GM20431 (cell line): ENCODE results near the gene PPP2R2C.

Experiments
- in situ Hi-C: fragments of 300-500 bp; cut with MseI, MboI; formaldehyde crosslinking; loops from one replicate; pipeline ENCODE4 v1.15.0; 2020; ENCODE audit warnings: low sequenced_read_pairs; ENCODE audit not compliant: unreplicated experiment

PPP2R2C gene

DNA sequence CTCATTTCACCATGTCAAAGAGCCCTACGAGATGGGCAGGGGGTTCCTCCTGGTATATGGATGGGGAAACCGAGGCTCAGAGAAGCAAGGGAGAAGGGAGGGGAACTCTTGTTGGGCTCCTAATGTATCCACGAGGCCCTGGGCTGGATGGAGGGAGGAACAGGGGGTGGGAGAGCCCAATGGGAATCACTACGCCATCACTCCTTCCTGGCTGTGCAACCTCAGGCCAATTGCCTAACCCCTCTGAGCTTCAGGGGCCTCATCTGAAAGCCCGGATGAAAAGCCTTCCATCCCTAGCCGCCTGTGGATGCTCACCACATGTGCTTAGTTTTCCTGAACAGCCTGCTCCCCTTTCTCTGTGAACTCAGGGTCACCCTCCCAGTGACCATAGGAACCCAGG is 57.8 kb downstream of the PPP2R2C start:
- in situ Hi-C loops = no loop called here

- in situ Hi-C loops = no loop called here
Measured at GRCh38 chr4:6410664-6411063, 61.8 kb downstream of the PPP2R2C start.

DNA sequence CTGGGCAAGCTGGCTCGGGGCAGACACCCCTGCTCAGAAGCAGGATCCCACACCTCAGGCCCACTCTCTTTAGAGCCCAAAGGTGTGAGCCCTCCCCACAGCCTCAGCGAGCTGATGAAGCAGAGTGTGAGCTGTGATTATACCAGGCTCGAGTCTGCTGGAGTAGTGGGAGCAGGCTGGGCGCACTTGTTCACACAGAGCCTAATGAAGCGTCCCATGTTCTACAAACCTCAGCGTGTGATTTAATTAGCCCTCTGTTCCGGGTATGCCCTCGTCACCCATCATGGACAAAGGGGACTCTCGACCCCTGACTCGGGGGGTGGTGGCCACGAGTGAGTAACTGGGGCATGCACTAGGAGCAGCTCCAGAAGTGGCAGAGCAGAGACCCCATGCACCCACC is 62.3 kb downstream of the PPP2R2C start:
- in situ Hi-C loops = no loop called here

- in situ Hi-C loops = no loop called here
Measured at GRCh38 chr4:6409381-6409780, 63.0 kb downstream of the PPP2R2C start.

DNA sequence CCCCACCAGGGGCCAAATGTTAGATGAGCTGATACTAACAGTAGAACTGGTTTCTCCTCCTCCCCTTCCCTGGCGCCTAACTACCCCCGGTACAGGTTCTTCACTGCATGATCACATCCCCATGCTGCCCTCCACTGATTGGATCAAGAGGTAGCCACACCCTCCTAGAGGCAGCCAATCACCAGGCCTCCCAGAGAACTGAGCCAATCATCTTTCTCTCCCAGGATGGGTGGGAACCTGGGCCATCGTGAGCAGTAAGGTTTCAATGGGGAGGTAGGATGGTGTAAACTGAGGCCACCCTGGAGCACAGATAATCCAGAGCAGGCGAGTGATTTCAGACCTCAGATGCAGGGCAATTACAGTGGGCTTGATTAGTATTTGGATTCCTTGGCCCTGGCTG is 64.2 kb downstream of the PPP2R2C start:
- in situ Hi-C loops = no loop called here

- in situ Hi-C loops = no loop called here
Measured at GRCh38 chr4:6405397-6405706, 67.1 kb downstream of the PPP2R2C start.

GRCh38 chr4:6404611-6405396 is 67.6 kb downstream of the PPP2R2C start:
- in situ Hi-C loops = no loop called here

- in situ Hi-C loops = no loop called here
Measured at GRCh38 chr4:6403400-6403685, 69.1 kb downstream of the PPP2R2C start.

GRCh38 chr4:6402566-6403399 is 69.6 kb downstream of the PPP2R2C start:
- in situ Hi-C loops = no loop called here

- in situ Hi-C loops = no loop called here
Measured at GRCh38 chr4:6401797-6402196, 70.6 kb downstream of the PPP2R2C start.

DNA sequence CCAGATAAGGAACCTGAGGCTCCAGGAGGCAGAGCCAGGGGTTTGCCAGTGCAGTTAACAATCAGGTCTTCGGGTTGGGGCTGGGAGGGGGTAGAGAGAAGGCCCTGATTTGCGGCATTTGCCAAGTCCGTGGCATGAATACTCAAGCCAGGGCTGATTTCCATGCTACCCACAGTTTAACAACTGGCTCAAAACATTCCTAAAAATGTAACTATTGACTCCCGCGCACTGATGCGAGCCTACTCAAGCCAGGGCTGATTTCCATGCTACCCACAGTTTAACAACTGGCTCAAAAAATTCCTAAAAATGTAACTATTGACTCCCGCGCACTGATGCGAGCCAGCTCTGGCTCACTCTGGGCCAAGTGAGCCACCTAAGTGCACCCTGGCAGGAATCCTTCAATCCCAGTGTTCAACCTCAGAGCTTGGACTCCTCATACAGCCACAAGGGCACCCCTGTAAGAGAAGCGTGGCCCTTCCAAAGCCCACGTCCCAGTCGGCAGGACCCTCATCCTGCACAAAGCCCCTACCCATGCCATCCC is 75.6 kb downstream of the PPP2R2C start:
- in situ Hi-C loops = no loop called here

DNA sequence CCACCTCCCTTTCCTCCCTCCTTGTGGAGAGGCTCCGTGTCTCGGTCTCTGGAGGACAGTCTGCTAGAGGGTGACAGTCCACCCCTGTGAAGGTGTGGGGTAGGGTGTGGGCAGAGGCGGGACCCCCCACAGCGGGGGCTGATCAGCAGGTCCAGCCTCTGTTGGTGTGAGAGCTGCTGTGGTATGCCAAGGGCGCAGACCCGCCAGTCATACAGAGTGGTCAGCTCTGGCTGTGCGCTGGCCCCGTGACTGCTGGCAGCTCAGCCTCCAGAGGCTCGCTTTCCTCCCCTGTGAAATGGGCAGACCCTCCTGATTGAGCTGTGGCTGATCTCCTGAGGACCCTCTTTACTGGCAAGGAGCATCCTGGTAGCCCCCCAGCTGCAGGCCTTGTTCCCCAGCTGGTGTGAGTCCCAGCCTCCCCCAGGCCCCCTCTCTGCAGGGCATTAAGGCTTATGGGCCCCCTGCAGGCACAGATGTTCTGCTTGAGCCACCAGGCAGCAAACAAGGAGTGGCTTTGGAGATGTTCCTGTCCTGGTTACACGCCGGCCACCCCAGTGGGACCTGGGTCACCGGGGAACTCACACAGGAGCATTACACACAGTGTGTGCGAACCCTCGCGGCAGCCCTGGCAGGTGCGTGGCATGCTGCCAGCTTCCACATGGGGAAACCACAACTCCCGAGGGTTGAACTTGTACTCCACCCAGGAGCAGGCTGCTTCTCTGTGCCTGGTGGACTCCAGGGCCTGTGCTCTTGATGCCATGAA is 76.8 kb downstream of the PPP2R2C start:
- in situ Hi-C loops = no loop called here

DNA sequence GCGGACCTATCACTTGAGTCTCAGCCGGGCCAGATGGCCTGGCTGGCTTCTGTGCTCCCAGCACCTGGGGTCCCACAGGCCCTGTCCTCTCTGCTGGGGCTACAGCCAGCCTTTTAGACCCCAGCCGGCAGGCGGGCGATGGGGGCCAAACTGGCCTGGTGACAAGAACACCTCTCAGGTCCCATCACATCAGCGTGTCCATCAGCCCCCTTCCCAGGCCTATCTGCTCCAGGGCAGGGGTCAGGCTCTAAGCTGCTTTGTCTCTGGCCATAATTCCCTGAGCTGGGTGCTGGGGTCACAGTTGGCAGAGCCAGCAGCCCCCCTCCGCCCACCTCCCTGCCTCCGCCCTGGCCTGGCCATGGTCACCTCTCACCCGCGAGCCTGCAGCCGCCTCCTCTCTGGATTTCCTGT is 77.7 kb downstream of the PPP2R2C start:
- in situ Hi-C loops = no loop called here

DNA sequence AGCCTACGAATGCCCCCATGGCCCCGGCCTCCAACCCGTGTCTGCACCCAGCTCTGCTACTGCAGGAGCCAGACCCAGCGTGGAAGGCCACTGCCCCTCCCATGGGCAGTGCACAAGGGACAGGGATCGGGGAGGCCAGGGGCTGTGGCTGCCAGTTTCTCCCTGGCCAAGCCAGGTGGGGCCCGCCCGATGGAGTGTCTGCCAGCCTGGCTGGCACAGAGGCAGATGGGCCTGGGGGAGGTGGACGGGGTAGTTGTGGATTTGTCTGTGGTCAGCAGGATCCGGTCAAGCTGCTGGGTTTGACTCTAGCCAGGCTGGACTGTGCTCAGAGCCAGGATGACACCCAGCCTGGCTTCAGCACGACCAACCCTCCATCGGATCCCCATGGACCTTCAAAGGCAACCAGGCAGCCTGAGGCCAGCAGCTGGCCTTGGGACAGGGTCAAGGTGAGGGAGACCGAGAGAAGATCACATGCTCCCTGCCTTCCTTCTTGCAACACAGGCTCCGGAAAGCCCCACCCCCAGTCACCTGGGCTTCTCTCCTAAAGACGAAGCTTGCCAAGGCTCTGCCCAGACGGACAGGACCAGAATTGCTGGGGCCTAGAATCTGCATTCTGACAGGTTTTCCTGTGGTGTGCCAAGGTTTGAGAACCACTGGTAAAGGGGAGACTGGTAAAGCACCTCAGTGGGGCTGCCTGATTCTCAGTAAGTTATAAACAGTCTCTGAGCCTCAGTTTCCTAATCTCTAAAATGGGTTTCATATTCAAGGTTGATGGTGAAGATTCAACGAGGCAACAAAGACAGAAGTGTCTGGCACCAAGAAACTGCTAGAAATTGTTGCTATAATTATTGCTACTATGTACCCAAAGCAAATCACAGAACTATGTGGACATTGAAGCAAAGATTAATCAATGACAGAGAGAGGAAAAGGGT is 78.6 kb downstream of the PPP2R2C start:
- in situ Hi-C loops = no loop called here

DNA sequence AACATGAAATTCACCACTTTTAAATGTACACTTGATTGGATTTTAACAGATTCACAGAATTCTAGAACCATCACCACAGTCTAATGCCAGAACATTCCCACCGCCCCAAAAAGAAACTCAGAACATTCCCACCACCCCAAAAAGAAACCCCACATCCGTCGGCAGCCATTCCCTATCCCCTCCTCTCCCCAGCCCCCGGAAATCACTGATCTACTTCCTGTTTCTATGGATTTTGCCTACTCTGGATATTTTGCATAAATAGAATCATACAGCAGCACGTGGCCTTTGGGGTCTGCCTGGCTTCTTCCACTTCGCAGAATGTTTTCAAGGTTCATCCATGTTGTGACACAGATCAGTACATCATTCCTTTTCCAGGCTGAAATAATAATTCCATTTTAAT is 79.3 kb downstream of the PPP2R2C start:
- in situ Hi-C loops = no loop called here

GRCh38 chr4:6392407-6392806 is 80.0 kb downstream of the PPP2R2C start:
- in situ Hi-C loops = no loop called here

GRCh38 chr4:6391852-6392188 is 80.6 kb downstream of the PPP2R2C start:
- in situ Hi-C loops = no loop called here

GRCh38 chr4:6391186-6391851 is 81.1 kb downstream of the PPP2R2C start:
- in situ Hi-C loops = no loop called here

- in situ Hi-C loops = no loop called here
Measured at GRCh38 chr4:6390356-6390755, 82.1 kb downstream of the PPP2R2C start.
